Gastrocnemius medialis (tissue), 4 donors: ENCODE measurements around the gene GGA2.

ENCODE experiments used
- CTCF ChIP-seq, 5 experiments: fragments of 450-650 bp in 3 of 5; fragments of 200-600 bp in 2 of 5; sonication (generic) in 2 of 5; IDR thresholded peaks in 4 of 5; conservative IDR thresholded peaks in 1 of 5; 1 replicate in 4 of 5; 2 replicates in 1 of 5; pipeline ENCODE4 v1.5.1; 2016 to 2019; ENCODE audit warnings: antibody characterized with exemption in 5 of 5, mild to moderate bottlenecking in 3 of 5, moderate library complexity in 3 of 5
- POLR2A ChIP-seq, 2 donors: fragments of 450-650 bp; IDR thresholded peaks; one replicate each; pipeline ENCODE4 v1.6.1; 2017; ENCODE audit warnings: antibody characterized with exemption in 2 of 2, mild to moderate bottlenecking in 2 of 2, moderate library complexity in 2 of 2

GRCh38 chr16:23495671-23496070 is 14.6 kb downstream of the GGA2 start:
- TF ChIP-seq CTCF (IDR thresholded peaks at IDR 0.05 in 4 of 5, conservative IDR thresholded peaks at IDR 0.05 in 1 of 5) (no peak), POLR2A (IDR thresholded peaks at IDR 0.05) (no peak)
